GM18526 (cell line): Measurements from ENCODE around the gene DNAAF3.

Source experiments
- POLR2A ChIP-seq: IDR thresholded peaks from 3 replicates; pipeline ENCODE4 v1.6.1; 2011; ENCODE audit not compliant: insufficient read length; ENCODE audit errors: extremely low read depth

Gene DNAAF3

GRCh38 chr19:55116232-55116858 is 50.1 kb downstream of the DNAAF3 start:
- peak; percentile 32 for TF ChIP-seq POLR2A

GRCh38 chr19:55115446-55116065 is 50.9 kb downstream of the DNAAF3 start:
- no peak for TF ChIP-seq POLR2A

- TF ChIP-seq POLR2A: no peak
Observed at GRCh38 chr19:55114566-55115145, 51.8 kb downstream of the DNAAF3 start.

GRCh38 chr19:55113570-55114039 is 52.8 kb downstream of the DNAAF3 start:
- TF ChIP-seq POLR2A: no peak

GRCh38 chr19:55112777-55113569 is 53.4 kb downstream of the DNAAF3 start:
- no peak for TF ChIP-seq POLR2A

GRCh38 chr19:55112246-55112776 is 54.1 kb downstream of the DNAAF3 start:
- TF ChIP-seq POLR2A: no peak

GRCh38 chr19:55111238-55111831 is 55.1 kb downstream of the DNAAF3 start:
- no peak for TF ChIP-seq POLR2A

- TF ChIP-seq POLR2A: no peak
Observed at GRCh38 chr19:55109527-55110291, 56.7 kb downstream of the DNAAF3 start.
